ENCODE results near the gene VKORC1.
"Not testable (repeated sequence)": the region's sequence is repeated elsewhere in the genome, so short reads cannot be mapped to it uniquely, and the experiment has no call there.

The VKORC1 gene

DNA sequence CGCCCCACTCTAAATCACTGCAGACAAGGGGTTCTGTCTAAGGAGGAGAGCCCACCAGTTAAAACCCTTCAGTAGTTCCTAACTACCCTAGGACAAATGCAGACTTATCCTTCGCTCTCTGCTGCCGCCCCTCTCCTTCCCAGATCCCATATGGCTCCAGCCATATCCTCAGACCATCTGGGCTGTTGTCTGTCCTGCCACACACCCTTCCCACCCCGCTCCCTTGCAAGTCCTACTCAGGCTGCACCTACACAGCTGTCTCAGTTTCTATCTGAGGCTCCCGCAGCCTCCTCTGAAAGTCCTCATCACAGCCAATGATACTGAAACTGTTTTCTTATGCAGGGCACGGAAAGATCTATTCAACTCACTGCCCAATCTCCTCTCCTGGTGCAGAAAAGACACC lies 12.9 kb upstream of the VKORC1 start:
- DNase-seq (ENCODE audit: low read depth), result no peak

DNA sequence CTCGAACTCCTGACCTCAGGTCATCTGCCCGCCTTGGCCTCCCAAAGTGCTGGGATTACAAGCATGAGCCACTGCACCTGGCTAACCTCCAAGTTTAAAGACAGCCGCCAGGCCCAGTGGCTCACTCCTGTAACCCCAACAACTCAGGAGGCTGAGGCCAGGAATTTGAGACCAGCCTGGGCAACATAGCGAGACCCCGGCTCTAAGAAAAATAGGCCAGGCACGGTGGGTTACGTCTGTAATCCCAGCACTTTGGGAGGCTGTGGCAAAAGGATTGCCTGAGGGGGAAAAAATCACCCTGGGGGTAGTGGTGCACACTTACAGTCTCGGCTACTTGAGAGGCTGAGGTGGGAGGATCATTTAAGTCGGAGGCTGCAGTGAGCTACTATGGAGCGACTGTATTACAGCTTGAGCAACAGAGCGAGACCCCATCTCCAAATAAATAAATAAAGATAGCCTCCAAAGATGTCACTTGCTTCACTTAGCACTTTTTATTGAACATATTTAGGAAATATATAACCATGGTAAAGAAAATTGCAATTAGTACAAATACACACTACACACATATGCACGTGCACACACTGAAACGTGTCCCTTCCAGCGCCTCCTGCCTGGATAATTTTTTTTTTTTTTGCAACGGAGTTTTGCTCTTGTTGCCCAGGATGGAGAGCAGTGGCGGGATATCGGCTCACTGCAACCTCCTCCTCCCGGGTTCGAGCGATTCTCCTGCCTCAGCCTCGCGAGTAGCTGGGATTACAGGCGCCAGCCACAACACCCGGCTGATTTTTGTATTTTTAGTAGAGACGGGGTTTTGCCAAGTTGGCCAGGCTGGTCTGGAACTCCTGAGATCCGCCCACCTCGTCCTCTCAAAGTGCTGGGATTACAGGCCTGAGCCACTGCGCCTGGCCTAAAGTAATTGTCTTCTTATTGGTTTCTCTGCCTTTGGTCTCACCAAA lies 12.2 kb upstream of the VKORC1 start:
- DNase-seq (ENCODE audit: low read depth), result no peak

DNA sequence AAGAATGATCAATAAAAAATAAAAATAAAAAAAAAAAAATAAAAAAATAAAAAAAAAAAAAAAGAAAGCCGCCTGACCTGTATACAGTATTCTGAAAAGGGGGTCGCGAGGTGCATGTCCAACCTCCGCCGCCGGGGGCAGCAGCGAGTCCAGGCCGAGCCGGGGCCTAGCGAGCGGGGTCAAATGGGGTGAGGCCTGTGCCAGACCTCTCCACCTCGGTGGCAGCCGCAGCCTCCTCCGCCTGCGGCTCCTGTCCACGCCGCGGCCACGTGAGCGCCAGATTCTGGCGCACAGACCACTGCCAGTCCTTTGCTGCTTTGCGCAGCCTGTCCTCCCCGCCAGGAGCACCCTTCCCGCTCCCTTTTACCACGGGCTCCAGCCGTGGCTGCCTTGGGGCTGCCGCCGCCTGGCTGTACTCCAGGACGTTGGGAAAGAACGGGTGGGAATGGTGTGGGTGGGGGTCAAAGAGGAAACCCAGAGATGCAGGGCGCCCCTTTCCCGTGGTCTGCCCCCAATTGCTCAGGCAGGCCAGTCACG lies 11.1 kb upstream of the VKORC1 start:
- DNase-seq (ENCODE audit: low read depth), result peak; percentile 66

DNA sequence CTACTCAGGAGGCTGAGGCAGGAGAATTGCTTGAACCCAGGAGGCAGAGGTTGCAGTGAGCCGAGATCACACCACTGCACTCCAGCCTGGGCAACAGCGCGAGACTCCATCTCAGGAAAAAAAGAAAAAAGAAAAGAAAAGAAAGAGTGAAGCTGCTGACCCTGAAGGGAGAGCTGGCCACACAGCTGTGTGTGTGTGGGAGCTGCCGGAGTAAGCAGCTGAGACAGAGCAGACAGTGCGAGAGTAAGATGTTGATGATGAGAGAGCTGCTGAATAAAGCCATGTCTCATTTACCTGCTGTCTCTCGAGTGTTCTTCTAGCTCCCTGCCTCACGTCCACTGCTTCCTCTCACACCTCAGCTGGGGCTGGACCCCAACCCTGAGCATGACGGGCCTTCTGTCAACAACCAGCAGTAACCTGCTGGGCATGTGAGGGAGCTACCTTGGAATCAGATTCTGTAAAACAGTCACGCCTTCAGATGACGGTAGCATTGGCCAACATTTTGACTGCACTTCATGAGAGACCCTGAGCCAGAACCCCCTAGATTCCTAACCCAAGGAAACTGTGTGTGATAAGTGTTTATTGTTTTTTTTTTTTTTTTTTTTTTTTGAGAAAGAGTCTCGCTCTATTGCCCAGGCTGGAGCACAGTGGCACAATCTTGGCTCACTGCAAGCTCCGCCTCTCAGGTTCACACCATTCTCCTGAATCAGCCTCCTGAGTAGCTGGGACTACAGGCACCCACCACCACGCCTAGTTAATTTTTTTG lies 6.5 kb upstream of the VKORC1 start:
- DNase-seq (ENCODE audit: low read depth), result not testable (repeated sequence)

DNA sequence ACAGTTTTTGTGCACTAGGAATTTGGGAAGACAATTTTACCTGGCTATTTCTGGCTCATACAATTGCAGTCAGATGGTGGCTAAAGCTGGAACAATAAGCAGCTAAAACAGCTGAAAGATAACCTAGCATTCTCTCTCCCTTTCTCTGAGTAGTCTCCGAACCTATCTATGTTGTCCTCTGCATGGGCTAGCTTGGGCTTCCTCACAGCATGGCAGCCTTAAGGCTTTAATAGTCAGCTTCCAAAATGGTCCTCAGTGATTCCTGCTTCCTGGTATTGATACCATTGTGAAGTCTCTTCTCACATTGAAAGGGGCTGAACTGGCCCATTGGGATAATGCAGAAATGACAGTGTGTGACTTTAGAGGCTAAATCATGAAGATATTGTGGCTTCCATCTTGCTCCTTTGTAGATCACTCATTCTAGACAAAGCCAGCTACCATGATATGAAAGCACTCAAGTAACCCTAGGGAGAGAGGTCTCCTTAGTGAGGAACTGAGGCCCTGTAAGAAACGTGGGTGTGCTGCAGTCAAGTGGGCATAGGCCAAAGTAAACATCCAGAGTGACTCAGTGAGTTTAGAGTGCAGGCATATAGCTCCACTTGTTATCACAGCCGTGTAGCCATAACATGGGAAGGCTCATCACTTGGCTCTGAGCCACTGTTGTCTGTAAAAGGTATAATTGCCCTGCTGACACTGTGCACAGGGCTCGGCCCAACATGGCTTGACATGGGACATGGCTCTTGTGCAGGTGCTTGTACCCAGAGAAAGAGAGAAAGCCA lies 5.5 kb upstream of the VKORC1 start:
- DNase-seq (ENCODE audit: low read depth), result no peak

DNA sequence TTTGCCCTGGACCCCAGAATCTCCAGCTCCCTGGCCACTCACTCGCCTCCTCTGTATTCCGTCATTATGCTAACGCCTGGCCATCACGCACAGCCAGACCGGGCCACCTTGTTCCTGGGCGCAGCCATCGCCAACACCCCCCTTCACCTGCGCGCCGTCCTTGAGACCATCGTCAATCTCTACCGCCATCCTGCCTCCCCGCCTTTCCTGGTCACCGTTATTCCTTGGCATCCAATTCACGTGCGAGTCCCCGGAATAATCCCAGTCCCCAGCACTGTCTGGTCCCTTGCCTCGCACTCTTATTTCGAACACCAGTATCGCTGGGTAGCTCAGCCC lies 541 bp downstream of the VKORC1 start:
- DNase-seq (ENCODE audit: low read depth), result no peak

DNA sequence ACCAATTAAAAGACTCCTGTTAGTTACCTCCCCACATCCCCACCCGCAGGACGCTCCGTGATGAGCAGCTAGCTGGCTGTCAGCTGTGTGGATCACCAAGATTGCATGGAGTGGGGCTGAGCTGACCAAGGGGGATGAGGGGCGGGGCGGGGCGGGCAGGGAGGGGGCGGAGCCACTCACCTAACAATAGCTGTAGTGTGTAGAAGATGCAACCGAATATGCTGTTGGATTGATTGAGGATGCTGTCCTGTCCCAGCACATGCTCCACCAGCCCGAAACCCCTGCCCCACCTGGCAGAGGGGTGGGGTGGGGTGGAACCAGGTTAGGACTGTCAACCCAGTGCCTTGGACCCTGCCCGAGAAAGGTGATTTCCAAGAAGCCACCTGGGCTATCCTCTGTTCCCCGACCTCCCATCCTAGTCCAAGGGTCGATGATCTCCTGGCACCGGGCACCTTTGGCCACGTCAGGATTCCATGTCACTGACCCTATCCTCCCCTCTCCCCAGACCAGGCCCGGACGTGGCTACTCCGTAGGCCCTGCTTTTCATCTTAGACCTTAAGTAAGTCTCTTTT lies 1.4 kb downstream of the VKORC1 start:
- DNase-seq (ENCODE audit: low read depth), result no peak

DNA sequence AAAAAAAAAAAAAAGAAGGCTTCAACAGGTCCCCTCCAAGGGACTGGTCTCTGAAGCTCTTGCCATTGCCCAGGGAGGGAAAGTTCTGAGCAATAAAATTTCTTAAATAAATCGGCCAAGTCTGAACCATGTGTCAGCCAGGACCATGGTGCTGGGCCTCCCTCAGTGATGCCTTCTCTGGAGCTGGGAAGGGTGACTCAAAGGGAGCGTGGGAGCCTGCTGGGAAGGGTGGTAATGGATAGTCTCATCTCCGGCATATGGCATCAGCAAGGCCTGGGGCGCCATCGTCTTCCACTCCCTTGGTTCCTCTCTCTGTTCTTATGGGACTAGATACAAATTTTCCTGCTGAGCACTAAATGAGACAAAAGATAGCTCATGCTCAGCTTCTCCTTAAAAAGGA lies 2.3 kb downstream of the VKORC1 start:
- no peak for DNase-seq (ENCODE audit: low read depth)

DNA sequence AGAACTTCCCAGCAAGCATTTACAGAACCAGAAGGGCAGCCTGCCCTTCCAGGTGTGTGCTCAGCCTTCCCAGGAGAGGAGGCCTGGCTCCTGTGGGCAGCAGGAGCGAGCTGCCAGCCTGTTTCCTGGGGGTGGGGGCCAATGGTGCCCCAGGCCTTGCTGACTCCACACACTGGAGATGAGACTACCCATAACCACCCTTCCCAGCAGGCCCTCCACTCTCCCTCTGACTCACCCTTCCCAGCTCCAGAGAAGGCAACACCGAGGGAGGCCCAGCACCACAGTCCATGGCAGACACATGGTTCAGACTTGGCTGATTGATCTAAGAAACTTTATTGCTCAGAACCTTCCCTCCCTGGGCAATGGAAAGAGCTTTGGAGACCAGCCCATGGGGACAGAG lies 4.1 kb downstream of the VKORC1 start:
- DNase-seq (ENCODE audit: low read depth), result no peak

DNA sequence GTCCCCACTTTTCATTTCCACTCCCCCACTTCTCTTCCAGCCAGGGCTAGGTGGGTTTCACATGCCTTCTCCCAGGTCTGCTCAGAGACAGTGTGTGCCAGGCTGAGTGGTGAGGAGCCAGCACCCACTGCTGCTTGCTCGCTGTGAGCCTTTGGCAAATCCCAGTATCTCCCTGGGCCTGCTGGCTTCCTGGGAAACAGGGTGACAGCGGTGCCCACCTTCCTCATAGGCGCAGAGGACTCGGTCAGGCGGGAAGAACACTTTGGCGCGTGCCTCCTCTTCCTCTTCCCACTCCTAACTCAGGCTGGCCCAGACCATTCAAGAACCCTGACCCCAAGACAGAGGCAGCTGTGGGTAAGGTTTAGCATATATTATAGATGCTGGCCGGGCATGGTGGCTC lies 5.4 kb downstream of the VKORC1 start:
- no peak for DNase-seq (ENCODE audit: low read depth)

DNA sequence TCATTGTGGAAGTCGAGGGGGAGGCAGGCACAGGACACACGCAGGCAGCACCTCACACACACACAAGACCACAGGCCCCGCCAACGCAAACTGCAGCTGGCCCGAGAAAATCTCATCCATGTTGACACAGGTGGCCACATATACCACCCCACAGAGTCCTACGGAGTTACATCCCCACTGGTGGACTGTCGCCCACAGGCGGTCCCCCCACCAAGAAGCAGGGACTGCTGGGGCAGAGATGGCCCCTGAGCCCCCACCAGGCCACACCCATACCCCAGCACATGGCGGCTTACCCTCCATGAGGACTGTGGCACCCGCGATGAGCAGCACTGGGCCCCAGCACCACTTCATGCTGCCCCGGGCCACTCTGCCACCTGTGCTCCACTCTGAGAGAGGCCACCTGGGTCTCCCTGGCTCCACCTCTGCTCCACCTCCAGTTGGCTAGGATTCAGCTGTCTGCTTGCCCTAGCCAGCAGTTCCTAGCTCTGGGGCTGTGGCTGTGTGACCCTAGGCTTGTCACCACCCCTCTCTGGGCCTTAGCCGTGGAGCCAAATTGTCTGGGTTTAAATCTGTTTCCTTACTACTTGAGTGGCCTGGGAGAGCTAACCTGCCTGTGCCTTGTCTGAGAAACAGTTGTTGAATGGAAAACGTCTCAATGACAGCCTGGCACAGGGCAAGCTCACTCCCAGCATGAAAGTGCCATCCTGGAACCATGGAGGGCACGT lies 6.0 kb downstream of the VKORC1 start, which contains the start of gene PRSS53:
Gene PRSS53, minus strand, starts transcription at position 485 of the 725 bp plus-strand sequence. Its CDS starts 134 bp downstream, at position 351.
- DNase-seq (ENCODE audit: low read depth), result no peak

DNA sequence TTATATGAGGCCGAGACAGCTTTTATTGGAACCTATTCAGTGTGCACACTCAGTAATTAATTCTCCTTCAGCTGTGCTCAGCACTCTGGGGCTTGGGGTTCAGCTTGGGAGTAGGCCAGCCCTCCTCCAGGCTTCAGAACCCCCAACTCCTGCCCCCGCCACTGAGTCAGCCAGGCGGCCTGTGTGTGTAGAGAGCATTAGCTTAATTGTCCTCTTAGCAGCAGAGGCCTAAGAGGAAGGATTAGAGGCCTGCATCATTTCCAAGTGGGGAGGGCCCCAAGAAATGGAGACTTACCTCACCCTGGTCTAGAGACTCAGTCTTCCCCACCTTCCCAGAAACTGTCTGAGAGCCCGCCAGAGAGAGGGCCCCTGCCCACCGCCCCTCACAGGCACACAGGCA lies 6.6 kb downstream of the VKORC1 start:
- DNase-seq (ENCODE audit: low read depth), result no peak

DNA sequence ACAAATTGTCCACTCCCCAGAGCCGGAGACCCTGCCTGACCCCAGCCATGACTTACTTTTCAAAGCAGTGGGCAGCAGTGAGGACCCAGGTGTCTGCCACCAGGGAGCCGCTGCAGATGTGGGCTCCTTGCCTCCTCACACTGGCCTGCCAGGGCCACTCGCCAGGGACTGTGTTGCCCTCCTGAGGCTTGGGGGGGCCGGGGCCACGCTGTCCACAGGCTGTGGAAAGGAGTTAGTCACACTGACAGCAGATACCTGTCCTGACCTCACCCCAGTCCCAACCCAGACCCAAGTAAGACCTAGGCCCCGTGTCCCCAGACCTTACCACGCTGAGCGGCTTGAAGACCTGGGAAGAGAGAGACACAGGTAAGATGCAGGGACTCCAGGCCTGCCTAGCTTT lies 7.1 kb downstream of the VKORC1 start:
- DNase-seq (ENCODE audit: low read depth), result no peak

DNA sequence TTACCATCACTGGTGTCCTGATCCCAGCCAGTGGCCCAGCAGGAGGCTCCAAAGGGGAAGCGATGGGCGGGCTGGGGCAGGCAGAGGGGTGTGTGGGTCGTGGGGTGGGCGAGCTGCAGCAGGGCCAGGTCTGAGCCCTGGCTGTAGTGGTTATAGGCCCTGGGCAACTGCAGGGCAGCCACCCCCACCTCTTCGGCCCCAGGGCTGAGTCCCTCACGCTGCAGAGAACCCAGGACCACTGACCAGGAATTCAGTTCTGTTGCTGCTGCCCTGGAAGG lies 8.0 kb downstream of the VKORC1 start:
- DNase-seq (ENCODE audit: low read depth), result no peak

DNA sequence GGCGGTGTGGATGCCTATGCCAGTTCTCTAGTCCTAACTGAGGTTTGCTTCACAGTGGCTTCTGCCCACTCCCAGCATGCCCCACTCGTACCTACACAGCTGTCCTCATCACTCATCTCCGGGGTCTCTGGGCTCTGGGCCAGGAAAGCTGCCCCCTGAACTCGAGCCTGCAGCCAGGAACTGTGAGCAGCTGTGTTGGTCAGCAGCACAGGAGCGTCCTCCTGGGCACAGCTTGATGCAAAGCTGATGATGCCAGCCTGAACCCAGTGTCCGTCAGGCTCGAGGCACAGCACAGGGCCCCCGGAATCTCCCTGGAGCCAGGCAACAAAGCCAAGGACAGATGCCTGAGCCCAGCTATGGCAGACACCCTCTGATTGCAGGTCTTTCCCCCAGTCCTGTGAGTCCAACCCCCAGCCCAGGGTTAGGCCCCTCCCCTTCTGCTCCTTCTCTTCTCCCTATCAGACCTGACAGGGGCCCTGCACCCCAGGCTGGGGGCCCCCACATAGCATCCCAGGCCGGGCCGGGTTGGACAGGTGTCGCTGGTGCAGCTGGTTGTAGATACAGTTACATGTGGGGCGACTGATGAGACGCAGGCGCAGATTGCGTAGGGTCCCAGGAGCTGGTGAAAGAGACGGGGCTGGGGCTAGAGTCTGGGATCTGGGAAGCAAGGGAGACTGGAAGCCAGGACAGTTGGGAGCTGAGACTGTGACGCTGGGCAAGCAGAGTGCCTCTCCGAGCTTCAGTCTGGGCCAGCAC lies 8.5 kb downstream of the VKORC1 start:
- DNase-seq (ENCODE audit: low read depth), result no peak

DNA sequence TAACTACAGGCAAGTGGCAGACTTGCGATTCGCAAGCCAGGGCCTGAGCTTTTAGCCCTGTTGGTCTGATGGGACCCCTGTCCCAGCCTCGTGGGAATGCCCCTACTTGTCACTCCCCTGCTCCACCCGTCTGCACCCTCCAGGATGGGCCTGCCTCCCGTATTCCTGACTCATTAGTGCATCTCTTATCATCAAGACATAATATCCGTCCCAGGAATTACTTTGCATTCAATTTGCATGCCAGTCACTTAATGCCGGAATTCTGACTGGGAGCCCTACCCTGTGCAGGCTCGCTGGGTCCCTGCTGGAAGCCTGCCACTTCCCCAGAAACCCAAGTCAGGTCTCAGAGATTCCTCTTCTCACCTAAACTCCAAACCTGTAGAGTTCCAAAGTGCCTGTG lies 9.2 kb downstream of the VKORC1 start:
- no peak for DNase-seq (ENCODE audit: low read depth)

DNA sequence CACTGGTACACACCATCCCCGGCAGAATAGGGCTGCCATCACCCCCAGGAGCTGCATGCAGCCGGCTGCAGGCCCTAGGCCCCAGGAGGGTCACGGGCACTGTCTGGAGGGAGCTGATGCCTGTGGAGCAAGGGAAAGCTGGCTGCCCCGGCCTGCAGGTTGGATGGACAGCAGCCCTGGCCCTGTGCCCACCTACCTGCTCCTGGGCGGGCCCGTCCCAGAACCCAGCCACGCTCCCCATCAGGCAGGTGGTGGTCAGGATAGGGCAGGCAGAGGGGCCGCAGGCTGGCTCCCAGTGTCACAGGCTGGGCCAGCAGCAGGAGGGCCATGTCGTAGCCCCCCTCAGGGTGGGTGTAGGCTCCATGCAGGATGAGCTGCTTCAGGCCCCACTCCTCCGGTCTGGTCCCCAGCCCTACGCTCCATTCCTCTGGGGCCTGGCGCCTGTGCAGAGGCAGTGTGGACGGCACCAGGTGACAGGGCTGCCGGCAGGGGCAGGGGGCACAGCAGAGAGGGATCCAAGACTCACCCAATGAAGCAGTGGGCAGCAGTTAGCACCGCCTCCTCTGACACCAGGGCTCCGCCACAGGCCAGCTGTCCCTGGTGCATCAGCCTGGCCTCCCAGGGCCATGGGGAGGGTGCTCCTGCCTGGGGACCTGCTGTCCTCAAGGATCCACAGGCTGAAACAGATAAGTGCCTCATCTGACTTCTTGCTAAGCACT lies 9.9 kb downstream of the VKORC1 start:
- DNase-seq (ENCODE audit: low read depth), result no peak

DNA sequence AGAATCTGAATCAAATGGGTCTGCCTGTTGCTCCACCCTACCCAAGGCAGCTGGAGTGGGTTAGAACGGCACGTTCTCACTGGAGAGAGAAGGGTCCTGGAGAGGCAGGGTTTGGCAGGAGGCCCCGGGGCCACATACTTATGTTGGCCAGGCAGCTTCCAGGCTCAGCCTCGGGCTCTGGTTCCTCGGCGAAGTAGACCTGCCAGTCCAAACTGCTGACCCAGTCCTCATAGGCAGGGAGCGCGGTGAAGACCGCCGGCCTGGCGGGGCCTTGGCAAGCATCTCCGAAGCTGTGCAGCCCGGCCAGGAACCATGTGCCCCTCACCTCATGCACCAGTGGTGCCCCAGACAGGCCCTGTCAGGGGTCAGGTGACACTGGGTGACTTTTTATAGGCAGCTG lies 10.6 kb downstream of the VKORC1 start:
- DNase-seq (ENCODE audit: low read depth), result no peak

DNA sequence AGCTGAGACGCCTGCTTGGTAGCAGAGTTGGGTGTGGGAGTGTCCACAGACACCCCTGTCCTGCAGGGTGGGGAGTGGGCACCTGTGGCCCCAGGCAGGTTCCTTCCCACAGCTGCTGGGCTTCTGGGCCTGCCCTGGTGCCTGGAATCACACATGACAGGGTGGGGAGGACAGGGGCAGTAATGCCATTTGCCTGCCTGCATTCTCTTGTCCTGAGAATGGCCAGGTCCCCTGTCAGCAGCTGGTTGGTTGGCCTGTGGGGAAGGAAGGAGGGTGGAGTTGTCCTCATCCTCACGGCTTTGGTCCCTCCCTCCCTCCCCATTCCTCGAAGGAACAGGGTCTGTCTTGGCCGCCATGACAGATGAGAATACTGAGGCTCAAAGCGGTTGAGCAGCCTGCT lies 11.0 kb downstream of the VKORC1 start:
- no peak for DNase-seq (ENCODE audit: low read depth)

DNA sequence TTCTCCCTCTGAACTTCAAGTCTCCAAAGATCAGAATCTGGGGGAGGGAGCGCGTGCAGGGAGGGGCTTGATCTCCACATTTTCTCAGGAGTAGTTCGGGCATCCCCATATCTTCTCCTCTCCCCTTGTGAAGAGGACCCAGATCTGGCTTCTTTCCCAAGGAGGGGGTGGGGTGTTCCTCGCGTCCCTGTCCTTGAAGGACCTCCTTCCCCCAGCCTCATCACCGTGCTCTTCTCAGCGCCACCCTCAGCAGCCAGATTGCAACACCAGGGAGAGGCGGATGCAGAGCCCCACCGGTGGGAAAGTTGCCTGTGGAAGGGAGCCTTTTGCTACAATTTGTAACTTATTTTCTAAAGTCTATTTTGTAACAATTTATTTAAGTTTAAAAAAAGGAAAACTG lies 11.5 kb downstream of the VKORC1 start:
- no peak for DNase-seq (ENCODE audit: low read depth)
